GM23338 (cell line): ENCODE measurements around the gene FANCC. TPM values are rescaled to one million over a fixed set of nuclear protein-coding genes. Genes with fewer than 3 reads are reported as not detected.

Source experiments
- ATAC-seq: fragments of 200-7000 bp; cut with Tn5 transposase; 3 replicates; pipeline ENCODE4 v1.9.1; 2020
- DNase-seq: peaks from one replicate; pipeline ENCODE4 v3.0.0-alpha.2; 2015; ENCODE audit warnings: low spot score
- H2AFZ ChIP-seq: fragments of 200-600 bp; sonication (generic); 2 replicates; pipeline ENCODE4 v1.8.0; 2016; ENCODE audit warnings: antibody characterized with exemption, mild to moderate bottlenecking, moderate library complexity
- H3F3A ChIP-seq: fragments of 200-600 bp; sonication (generic); replicated peaks from 2 replicates; pipeline ENCODE4 v1.8.0; 2017; ENCODE audit warnings: antibody characterized with exemption, mixed run types, low read depth
- H3K27ac ChIP-seq: fragments of 200-600 bp; sonication (generic); 2 replicates; pipeline ENCODE4 v1.6.1; 2016; ENCODE audit warnings: low read depth
- H3K27me3 ChIP-seq: fragments of 200-600 bp; sonication (generic); 2 replicates; pipeline ENCODE4 v1.8.0; 2016; ENCODE audit warnings: mild to moderate bottlenecking, mixed run types, moderate library complexity; ENCODE audit not compliant: insufficient read depth
- H3K36me3 ChIP-seq: fragments of 200-600 bp; sonication (generic); 2 replicates; pipeline ENCODE4 v1.8.0; 2016; ENCODE audit warnings: mild to moderate bottlenecking; ENCODE audit not compliant: insufficient read depth
- H3K4me1 ChIP-seq: fragments of 200-600 bp; sonication (generic); 2 replicates; pipeline ENCODE4 v1.8.0; 2016; ENCODE audit warnings: mild to moderate bottlenecking, moderate library complexity; ENCODE audit not compliant: insufficient read depth
- H3K4me2 ChIP-seq: fragments of 200-600 bp; sonication (generic); 2 replicates; pipeline ENCODE4 v1.7.1; 2017; ENCODE audit warnings: mixed run types
- H3K4me3 ChIP-seq: fragments of 200-600 bp; sonication (generic); 2 replicates; pipeline ENCODE4 v1.6.1; 2016; ENCODE audit warnings: mixed run types
- H3K79me2 ChIP-seq: fragments of 200-600 bp; sonication (generic); replicated peaks from 2 replicates; pipeline ENCODE4 v1.8.0; 2017; ENCODE audit warnings: mild to moderate bottlenecking; ENCODE audit not compliant: insufficient read depth
- H3K9me2 ChIP-seq: fragments of 200-600 bp; sonication (generic); 2 replicates; pipeline ENCODE4 v1.8.0; 2017; ENCODE audit not compliant: insufficient read depth
- H4K20me1 ChIP-seq: fragments of 200-600 bp; sonication (generic); replicated peaks from 2 replicates; pipeline ENCODE4 v1.8.0; 2017; ENCODE audit warnings: mild to moderate bottlenecking; ENCODE audit not compliant: insufficient read depth
- H3K27ac Mint-ChIP-seq: 2 replicates; pipeline ENCODE4 v1.8.0; 2020; ENCODE audit warnings: inconsistent platforms, mild to moderate bottlenecking, moderate library complexity, mixed read lengths
- H3K27me3 Mint-ChIP-seq: 3 replicates; pipeline ENCODE4 v1.8.0; 2022; ENCODE audit warnings: low read depth, mild to moderate bottlenecking, moderate library complexity, mixed read lengths, inconsistent platforms; ENCODE audit not compliant: insufficient read depth, poor library complexity
- H3K36me3 Mint-ChIP-seq: 3 replicates; pipeline ENCODE4 v1.8.0; 2021; ENCODE audit warnings: low read depth, mild to moderate bottlenecking, inconsistent platforms, moderate library complexity, mixed read lengths
- H3K4me1 Mint-ChIP-seq: 3 replicates; pipeline ENCODE4 v1.8.0; 2020; ENCODE audit warnings: mild to moderate bottlenecking, inconsistent platforms, mixed read lengths
- H3K4me3 Mint-ChIP-seq: 3 replicates; pipeline ENCODE4 v1.8.0; 2021; ENCODE audit warnings: moderate library complexity, mild to moderate bottlenecking, inconsistent platforms, mixed read lengths
- H3K9me3 Mint-ChIP-seq: 3 replicates; pipeline ENCODE4 v1.8.0; 2020; ENCODE audit warnings: moderate library complexity, mild to moderate bottlenecking, inconsistent platforms, mixed read lengths
- CTCF ChIP-seq, 2 experiments: fragments of 200-600 bp in 1 of 2; sonication (generic) in 1 of 2; conservative IDR thresholded peaks; 2 replicates each; pipeline versions ENCODE4 v1.5.1 to v1.6.1; 2016 to 2017; ENCODE audit warnings: antibody characterized with exemption in 2 of 2, low read depth in 2 of 2, mild to moderate bottlenecking in 2 of 2, moderate library complexity in 1 of 2
- ETS1 ChIP-seq: IDR thresholded peaks from 2 replicates; pipeline ENCODE4 v1.6.1; 2016; ENCODE audit warnings: antibody characterized with exemption
- EZH2phosphoT487 ChIP-seq: fragments of 200-600 bp; sonication (generic); IDR thresholded peaks from one replicate; pipeline ENCODE4 v1.8.1; 2018; ENCODE audit warnings: antibody characterized with exemption; ENCODE audit not compliant: unreplicated experiment
- JUNB ChIP-seq: IDR thresholded peaks from one replicate; pipeline ENCODE4 v1.6.1; 2016; ENCODE audit warnings: antibody characterized with exemption; ENCODE audit not compliant: unreplicated experiment
- NANOG ChIP-seq: IDR thresholded peaks from 2 replicates; pipeline ENCODE4 v1.6.1; 2016; ENCODE audit warnings: antibody characterized with exemption, borderline replicate concordance
- POLR2AphosphoS5 ChIP-seq: IDR thresholded peaks from 2 replicates; pipeline ENCODE4 v1.6.1; 2016; ENCODE audit warnings: antibody characterized with exemption, low read depth
- REST ChIP-seq: IDR thresholded peaks from one replicate; pipeline ENCODE4 v1.6.1; 2018; ENCODE audit warnings: antibody characterized with exemption; ENCODE audit not compliant: unreplicated experiment
- ZNF114 ChIP-seq: fragments of 250-450 bp; sonication (Bioruptor Pico); IDR thresholded peaks from 2 replicates; pipeline ENCODE4 v1.5.0; 2020; ENCODE audit warnings: mild to moderate bottlenecking, moderate library complexity
- polyA plus RNA-seq: library from polyadenylated mRNA; unstranded; fragments of >200 nt; fragmentation: Nextera tagmentation; extraction: Ambion mirVana; gene quantifications from 2 replicates; pipeline ENCODE4 v1.2.1, GENCODE V29; 2016
- total RNA-seq: library from RNA; depleted of rRNA; stranded (reverse); fragments of >200 nt; shearing (Covaris generic); gene quantifications from 2 replicates; pipeline ENCODE4 v1.2.3, GENCODE V29; 2014

Gene FANCC
- total and polyA plus RNA-seq, 2 experiments from 2014 or later: 7.8 to 18.1 TPM

GRCh38 chr9:95360866-95361265 is 43.4 kb upstream of the FANCC start (continued):
- TF ChIP-seq REST (no peak), POLR2AphosphoS5 (no peak), ETS1 (no peak), JUNB (no peak), ZNF114 (CRISPR knock-in tag) (no peak), CTCF (conservative IDR thresholded peaks at IDR 0.05; ENCODE audit: low read depth in 2 of 2) (no peak)

- Histone ChIP-seq H3K27me3 (no peaks in the 10 kb centered on the region), H3K36me3 (no peaks in the 10 kb centered on the region), H2AFZ (no peak overlapping the region), H3K9me2 (no peaks in the 10 kb centered on the region), H4K20me1 (no peaks in the 10 kb centered on the region), H3K79me2 (no peaks in the 10 kb centered on the region), H3K27ac (no peak overlapping the region), H3K4me2 (no peak overlapping the region), H3K4me1 (no peaks in the 10 kb centered on the region), H3K4me3 (no peak overlapping the region), H3F3A (no peaks in the 10 kb centered on the region)
- Mint-ChIP-seq H3K9me3 (no peaks in the 10 kb centered on the region), H3K36me3 (no peaks in the 10 kb centered on the region), H3K27ac (no peak overlapping the region), H3K27me3 (no peaks in the 10 kb centered on the region), H3K4me1 (peaks cover 5% of the 10 kb centered on the region; the same call in 2 of the 3 replicates), H3K4me3 (no peak overlapping the region)
- ATAC-seq (no peak), DNase-seq (no peak)
- TF ChIP-seq NANOG (no peak), EZH2phosphoT487 (no peak), REST (no peak), POLR2AphosphoS5 (no peak), JUNB (no peak), CTCF (conservative IDR thresholded peaks at IDR 0.05; ENCODE audit: low read depth in 2 of 2) (no peak)
Measured at GRCh38 chr9:95357316-95357715, 39.8 kb upstream of the FANCC start.
